Stimulated activated CD4-positive, alpha-beta T cell treated with anti-CD3 and anti-CD28 coated beads, Interleukin-2, amount 100 ng/mL, for 48 hours (primary cell): ENCODE measurements around the gene ITGAE.
"Not testable (repeated sequence)": the region's sequence is repeated elsewhere in the genome, so short reads cannot be mapped to it uniquely, and the experiment has no call there.

Experiments
- DNase-seq, 2 donors: peaks; one replicate each; pipeline ENCODE4 v3.0.0-alpha.2; 2020

The ITGAE gene

DNA sequence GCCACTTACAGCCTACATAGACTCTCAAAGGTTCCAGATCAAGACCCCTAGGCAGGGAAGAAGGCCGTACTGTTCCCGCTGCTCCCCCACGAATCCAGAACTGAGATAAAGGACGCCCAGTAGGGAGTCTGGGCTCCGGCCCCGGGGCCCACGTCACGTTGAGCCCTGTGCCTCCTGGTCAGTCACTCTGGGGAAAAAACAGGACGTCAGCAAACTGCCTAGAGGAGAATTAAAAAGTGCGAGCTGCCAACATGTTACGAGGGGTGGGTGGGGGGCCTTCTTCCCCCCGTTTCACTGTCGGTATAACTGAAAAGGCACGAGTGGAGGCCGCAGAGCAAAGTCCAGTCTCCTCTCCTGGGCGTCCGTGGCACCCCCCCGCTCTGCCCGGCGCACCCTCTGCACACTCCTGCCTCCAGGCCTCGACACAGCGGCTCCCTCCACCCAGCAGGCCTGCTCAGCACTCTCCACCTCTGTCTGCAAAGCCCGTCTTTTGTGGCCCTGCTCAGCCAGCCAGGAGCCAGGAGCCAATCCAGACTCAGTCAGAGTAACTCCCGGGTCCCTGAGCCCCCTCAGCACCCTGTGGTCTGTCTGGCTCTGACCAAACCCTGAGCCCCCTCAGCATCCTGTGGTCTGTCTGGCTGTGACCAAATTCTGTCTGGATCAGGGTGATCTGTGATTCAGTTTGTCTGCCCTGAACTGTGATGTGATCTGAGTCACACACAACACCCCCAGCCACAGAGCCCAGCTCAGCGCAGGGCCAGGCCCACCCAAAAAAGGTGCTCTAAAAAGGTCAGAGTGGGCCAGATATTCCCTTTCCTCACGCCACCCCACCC, 6.2 kb downstream of the ITGAE start:
- no peak for DNase-seq

- DNase-seq = not testable (repeated sequence)
Measured at GRCh38 chr17:3794152-3794551, 6.8 kb downstream of the ITGAE start.

- not testable (repeated sequence) for DNase-seq
Measured at GRCh38 chr17:3793258-3793657, 7.7 kb downstream of the ITGAE start.

GRCh38 chr17:3792481-3792880, 8.5 kb downstream of the ITGAE start:
- DNase-seq = no peak

GRCh38 chr17:3788200-3788599, 12.8 kb downstream of the ITGAE start:
- no peak for DNase-seq

- DNase-seq = not testable (repeated sequence)
Measured at GRCh38 chr17:3785323-3785722, 15.7 kb downstream of the ITGAE start.

- DNase-seq = no peak
Measured at GRCh38 chr17:3782751-3783150, 18.2 kb downstream of the ITGAE start.

DNA sequence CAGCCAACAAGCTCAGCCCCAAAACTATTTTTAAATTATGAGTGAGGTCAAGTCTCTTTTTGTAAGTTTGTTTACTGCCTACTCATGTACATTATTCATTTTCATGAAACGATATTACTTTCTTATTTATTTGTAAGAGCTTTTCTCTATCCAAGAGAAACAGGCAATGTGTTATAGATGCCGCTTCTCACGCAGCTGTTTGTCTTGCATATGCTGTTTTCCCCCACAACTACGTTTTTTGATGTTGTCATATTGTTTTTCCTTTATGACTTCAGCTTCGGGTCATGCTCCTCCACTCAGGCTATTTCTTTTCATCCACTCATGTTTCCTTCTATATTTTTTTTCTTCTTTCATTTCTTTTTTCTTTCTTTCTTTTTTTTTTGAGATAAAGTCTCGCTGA, 20.0 kb downstream of the ITGAE start:
- DNase-seq = no peak

DNA sequence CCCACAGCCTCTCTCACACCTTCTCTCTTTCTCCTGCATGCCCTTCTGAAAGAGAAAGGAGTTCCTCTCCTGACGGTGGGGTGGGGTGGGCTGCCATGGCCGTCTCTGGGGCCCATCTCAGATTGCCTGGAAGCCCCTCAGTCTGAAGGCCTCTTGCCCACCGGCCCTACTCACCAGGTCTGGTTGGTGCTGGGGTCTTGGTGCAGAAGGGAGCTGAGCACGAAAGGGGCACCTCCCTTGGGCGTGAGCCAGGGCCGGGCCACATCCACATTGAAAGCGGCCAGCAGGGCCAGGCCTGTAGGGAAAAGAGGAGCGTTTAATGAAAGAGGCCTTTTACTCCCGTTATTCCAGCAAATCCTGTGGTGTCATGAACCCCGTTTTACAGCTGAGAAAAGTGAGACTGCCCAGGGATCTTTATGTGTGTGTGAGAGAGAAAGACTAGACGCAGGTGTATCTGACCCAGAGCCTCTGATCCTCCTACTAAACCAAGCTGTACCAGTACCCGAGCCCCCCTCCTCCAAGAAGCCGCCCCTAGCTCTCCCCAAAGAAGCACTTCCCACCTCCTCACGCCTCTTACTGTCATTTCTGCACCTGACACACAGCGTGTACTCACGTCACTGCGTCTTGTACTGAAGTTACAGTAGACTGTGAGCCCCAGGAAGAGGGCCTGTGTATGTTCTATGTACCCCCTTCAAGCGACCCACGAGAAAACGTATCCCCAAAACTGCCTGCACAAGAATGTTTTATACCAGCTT, 23.4 kb downstream of the ITGAE start:
- DNase-seq = no peak

DNA sequence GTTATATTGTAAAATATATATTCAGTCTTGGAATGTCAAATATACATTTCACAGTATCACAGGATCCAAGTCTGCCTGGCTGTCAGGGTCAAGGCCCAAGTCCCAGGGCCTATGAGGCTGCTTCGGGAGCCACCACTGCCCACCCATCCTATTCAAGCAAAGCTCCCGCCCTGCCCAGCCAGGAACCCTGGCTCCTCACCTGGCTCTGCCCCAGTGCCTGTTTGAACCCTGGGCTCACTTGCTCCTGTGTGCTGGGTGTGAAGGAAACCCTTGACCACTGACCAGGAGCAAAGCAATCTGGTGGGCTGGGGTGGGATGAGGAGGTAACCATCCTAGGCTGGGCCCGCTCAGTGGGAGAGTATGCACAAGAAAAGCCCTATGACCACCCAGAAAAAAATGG, 27.0 kb downstream of the ITGAE start:
- no peak for DNase-seq

GRCh38 chr17:3773511-3773910, 27.5 kb downstream of the ITGAE start:
- no peak for DNase-seq

GRCh38 chr17:3772764-3773163, 28.2 kb downstream of the ITGAE start:
- DNase-seq = no peak

- DNase-seq = no peak
Measured at GRCh38 chr17:3771140-3771539, 29.8 kb downstream of the ITGAE start.

- DNase-seq = no peak
Measured at GRCh38 chr17:3770466-3770865, 30.5 kb downstream of the ITGAE start.

GRCh38 chr17:3768769-3769168, 32.2 kb downstream of the ITGAE start:
- no peak for DNase-seq

DNA sequence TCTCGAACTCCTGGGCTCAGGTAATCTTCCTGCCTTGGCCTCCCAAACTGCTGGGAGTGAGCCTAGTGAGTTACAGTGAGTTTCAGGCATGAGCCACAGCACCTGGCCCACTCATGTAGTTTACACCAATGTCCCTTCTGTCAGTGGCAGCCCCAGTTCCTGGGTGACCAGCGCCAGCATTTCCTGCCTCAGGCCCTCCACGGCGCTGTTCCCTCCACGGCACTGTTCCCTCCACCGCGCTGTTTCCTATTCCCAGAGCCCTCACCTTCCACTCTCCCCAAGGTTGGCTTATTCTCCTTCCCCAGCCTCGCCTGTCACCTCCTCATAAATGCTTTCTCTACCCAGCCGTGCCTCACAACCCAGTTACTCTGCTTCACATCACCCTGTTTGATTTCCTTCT, 32.6 kb downstream of the ITGAE start:
- no peak for DNase-seq

DNA sequence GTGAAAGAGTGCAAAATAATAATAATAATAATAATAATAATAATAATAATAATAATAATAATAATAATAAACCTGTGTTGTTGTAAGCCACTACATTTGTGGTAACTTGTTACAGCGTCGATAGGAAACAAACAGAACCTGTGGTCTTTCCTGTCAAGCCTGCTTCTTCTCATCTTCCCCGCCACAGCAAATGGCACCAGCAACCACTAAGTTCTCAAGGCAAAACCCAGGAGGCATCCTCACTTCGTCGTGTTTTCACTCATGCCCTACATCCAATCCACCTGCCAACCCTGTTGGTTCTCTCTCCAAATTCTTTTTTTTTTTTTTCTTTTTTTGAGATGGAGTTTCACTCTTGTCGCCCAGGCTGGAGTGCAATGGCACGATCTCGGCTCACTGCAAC, 34.2 kb downstream of the ITGAE start:
- no peak for DNase-seq

DNA sequence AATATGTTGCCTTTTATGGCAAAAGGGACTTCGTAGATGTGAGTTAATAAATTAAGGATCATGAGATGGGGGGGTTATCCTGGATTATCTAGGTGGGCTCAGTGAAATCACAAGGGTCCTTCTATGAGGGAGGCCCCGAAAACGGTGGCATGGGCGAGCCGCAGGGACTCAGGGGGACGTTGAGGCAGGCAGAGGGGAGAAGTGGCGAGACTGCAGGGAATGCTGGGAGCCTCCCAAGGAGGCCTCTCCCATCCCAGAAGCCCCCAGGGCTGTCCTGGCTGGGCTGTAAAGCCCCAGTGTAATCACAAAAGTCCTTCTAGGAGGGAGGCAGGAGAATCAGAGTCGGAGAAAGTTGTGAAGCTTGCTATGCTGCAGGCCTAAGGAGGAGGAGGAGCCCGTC, 35.0 kb downstream of the ITGAE start:
- no peak for DNase-seq

DNA sequence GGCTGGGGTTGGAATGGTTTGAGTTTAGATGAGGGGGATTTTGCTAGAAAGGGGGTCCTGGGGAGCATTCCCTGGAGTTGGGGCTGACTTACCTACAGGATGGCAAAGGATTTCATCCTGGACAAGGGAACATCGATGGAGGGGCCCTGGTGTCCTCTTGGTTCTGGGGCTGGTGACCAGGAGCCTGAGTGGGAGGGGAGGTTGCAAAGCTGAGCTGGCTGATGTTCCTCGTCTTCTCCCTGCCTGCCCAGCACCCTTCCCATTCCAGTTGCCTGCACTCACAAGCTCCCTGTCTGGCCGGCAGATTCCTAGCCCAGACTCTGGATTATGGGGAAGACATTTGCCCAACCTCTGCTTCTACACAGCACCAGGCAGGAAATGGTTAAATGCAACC, 37.2 kb downstream of the ITGAE start:
- no peak for DNase-seq

DNA sequence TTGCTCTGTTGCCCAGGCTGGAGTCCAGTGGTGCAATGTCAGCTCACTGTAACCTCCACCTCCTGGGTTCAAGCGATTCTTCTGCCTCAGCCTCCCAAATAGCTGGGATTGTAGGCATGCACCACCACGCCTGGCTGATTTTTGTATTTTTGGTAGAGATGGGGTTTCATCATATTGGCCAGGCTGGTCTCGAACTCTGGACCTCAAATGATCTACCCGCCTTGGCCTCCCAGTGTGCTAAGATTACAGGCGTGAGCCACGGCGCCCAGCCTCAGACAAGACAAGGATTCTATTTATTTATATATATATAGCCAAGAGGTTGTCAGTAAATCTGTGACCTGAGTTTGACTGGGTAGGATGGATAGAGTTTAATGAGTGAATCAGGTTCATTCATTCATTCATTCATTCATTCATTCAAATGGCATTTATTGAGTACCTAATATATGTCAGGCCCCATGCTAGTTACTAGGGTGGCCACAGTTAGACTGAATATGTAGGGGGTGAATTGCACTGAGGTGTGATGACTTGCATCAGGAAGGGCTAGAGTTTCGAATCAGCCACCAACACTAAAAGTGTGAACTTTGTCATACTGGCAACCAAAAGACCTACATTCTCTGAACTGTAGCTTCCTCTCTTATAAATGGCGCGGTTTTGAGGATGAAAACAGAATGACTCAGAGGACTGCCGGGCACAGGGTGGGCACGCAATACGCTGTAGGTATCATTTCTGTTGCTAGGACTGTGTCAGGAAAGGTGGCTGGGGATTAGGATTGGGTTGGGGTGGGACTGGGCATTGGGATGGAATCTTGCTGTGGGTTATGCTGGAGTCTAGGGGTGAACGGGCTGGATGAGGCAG, 37.8 kb downstream of the ITGAE start:
- no peak for DNase-seq

- DNase-seq = no peak
Measured at GRCh38 chr17:3761918-3762380, 39.0 kb downstream of the ITGAE start.

GRCh38 chr17:3761036-3761917, 39.7 kb downstream of the ITGAE start:
- no peak for DNase-seq
